ENCODE measurements around the gene DLGAP3. TPM values are rescaled to one million over a fixed set of nuclear protein-coding genes. Genes with fewer than 3 reads are reported as not detected.
"Not testable (repeated sequence)": the region's sequence is repeated elsewhere in the genome, so short reads cannot be mapped to it uniquely, and the experiment has no call there.

The DLGAP3 gene
- total and polyA plus RNA-seq, 8 donors = 0.15 to 0.29 (median 0.18) TPM; not detected in 3

DNA sequence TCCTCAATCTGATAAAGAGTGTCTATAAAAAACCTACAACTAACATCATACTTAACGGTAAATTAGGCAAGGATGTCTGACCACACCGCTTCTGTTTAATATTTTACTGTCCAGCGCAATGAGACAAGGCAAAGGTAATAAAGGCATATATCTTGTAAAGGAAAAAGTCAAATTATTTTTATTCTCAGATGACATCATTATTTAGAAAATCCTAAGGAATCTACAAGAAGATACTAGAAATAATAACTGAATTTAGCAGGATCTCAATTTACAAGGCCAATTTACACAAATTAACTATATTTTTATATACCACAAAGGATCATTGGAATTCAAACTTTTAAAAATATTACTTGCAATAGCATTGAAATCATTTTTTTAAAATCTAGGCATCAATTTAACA lies 107.2 kb downstream of the DLGAP3 start:
- peaks cover 10 to 21% (median 17%) of the 10 kb centered on the region in 4 donors for H3K4me1 ChIP-seq
- H3K9me3 ChIP-seq = peaks cover 0 to 8% (median 0%) of the 10 kb centered on the region in 4 donors
- H3K27me3 ChIP-seq = no peaks in the 10 kb centered on the region
- H3K36me3 ChIP-seq = no peaks in the 10 kb centered on the region
- DNase-seq = no peak
- WGBS, 5 donors = 74 to 83% (median 80%) methylated on average over 3 of the region's 3 CpGs
- intact Hi-C loops (cut with DNase I; ENCODE audit: low total_unique reads) = no loop called here
- no peak overlapping the region for H3K4me3 ChIP-seq
- TF ChIP-seq POLR2A (IDR thresholded peaks at IDR 0.05) (no peak), EP300 (IDR thresholded peaks at IDR 0.05) (no peak), POLR2AphosphoS5 (IDR thresholded peaks at IDR 0.05) (no peak)
- TF ChIP-seq, protein P1, sequence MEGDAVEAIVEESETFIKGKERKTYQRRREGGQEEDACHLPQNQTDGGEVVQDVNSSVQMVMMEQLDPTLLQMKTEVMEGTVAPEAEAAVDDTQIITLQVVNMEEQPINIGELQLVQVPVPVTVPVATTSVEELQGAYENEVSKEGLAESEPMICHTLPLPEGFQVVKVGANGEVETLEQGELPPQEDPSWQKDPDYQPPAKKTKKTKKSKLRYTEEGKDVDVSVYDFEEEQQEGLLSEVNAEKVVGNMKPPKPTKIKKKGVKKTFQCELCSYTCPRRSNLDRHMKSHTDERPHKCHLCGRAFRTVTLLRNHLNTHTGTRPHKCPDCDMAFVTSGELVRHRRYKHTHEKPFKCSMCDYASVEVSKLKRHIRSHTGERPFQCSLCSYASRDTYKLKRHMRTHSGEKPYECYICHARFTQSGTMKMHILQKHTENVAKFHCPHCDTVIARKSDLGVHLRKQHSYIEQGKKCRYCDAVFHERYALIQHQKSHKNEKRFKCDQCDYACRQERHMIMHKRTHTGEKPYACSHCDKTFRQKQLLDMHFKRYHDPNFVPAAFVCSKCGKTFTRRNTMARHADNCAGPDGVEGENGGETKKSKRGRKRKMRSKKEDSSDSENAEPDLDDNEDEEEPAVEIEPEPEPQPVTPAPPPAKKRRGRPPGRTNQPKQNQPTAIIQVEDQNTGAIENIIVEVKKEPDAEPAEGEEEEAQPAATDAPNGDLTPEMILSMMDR (IDR thresholded peaks at IDR 0.05) = no peak
- no peak overlapping the region for H3K27ac ChIP-seq

DNA sequence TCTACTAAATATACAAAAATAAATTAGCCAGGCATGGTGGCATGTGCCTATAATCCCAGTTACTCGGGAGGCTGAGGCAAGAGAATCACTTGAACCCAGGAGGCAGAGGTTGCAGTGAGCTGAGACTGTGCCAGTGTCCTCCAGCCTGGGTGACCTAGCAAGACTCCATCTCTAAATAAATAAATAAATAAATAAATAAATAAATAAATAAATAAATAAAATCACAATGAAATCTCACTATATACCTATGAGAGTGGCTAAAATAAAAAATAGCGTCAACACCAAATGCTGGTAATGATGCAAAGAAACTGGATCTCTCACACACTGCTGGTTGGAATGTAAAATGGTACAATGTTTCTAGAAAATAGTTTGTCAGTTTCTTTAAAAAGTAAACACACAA lies 110.6 kb downstream of the DLGAP3 start:
- WGBS, 5 donors = 95 to 100% (median 98%) methylated on average over 2 of the region's 2 CpGs
- H3K4me3 ChIP-seq = not testable (repeated sequence)

DNA sequence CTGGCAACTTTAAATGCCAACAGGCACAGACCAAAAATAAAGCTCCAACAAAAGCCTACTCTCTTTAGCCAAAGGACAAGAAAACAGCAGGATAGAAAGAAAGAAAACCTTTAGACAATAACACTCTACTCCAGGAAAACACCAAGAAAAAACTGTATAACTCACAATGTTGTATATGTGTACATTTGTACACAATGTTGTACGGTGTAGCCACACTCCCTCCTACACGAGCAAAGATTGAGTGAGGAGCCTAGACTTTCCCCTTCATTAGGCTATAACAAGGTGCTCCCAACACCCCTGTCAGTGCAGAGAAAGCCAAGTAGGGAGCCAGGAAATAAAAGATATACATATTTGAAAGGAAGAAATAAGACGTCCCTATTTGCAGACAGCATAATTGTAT lies 112.7 kb downstream of the DLGAP3 start:
- DNase-seq = no peak
- TF ChIP-seq POLR2AphosphoS5 (IDR thresholded peaks at IDR 0.05) (no peak), EP300 (IDR thresholded peaks at IDR 0.05) (no peak), POLR2A (IDR thresholded peaks at IDR 0.05) (no peak)
- TF ChIP-seq, protein P1 (IDR thresholded peaks at IDR 0.05) = no peak
- 46 to 64% (median 56%) methylated on average over 3 of the region's 3 CpGs for WGBS, 5 donors

More for the DNA sequence above, 110.6 kb downstream of the DLGAP3 start:
- H3K27ac ChIP-seq; H3K27me3 ChIP-seq; DNase-seq; H3K4me1 ChIP-seq; H3K36me3 ChIP-seq; H3K9me3 ChIP-seq; intact Hi-C loops (cut with DNase I; ENCODE audit: low total_unique reads): not testable (repeated sequence)

DNA sequence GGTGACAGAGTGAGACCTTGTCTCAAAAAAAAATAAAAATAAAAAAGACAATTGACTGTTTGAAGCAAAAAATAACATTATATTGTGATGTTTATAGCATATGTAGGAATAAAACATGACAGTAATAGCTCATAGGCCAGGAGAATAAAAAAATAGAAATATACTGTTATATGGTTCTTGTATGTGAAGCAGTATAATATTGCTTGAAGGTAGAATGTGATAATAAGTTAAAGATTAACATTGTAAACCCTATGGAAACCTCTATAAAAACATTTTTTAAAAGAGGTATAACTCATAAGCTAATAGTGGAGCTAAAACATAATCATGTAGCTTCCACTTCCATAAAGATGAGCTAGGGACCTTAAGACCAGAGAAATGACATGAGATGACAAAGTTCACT lies 113.1 kb downstream of the DLGAP3 start:
- H3K4me1 ChIP-seq = no peaks in the 10 kb centered on the region
- no peaks in the 10 kb centered on the region for H3K27me3 ChIP-seq
- H3K27ac ChIP-seq = no peak overlapping the region
- H3K36me3 ChIP-seq = no peaks in the 10 kb centered on the region
- no peak for TF ChIP-seq POLR2AphosphoS5 (IDR thresholded peaks at IDR 0.05)
- no peak for TF ChIP-seq EP300 (IDR thresholded peaks at IDR 0.05)
- TF ChIP-seq, protein P1 (IDR thresholded peaks at IDR 0.05) = no peak
- TF ChIP-seq POLR2A (IDR thresholded peaks at IDR 0.05) = no peak
- no peaks in the 10 kb centered on the region for H3K9me3 ChIP-seq
- H3K4me3 ChIP-seq = no peak overlapping the region
- intact Hi-C loops (cut with DNase I; ENCODE audit: low total_unique reads) = no loop called here
- no peak for DNase-seq

More for the DNA sequence above, 112.7 kb downstream of the DLGAP3 start:
- no peak overlapping the region for H3K27ac ChIP-seq
- no peak overlapping the region for H3K4me3 ChIP-seq
- no peaks in the 10 kb centered on the region for H3K4me1 ChIP-seq
- intact Hi-C loops (cut with DNase I; ENCODE audit: low total_unique reads) = no loop called here
- no peaks in the 10 kb centered on the region for H3K9me3 ChIP-seq
- H3K36me3 ChIP-seq = no peaks in the 10 kb centered on the region
- no peaks in the 10 kb centered on the region for H3K27me3 ChIP-seq

Other genes with a start within 250 kb of the DLGAP3 start
- under 1 TPM in 1 of 5 donors, not detected in 4; 0.37 TPM for gene GJB5, start 174.6 kb downstream of the DLGAP3 start, total RNA-seq
- gene GJB5, start 174.6 kb downstream of the DLGAP3 start, polyA plus RNA-seq = 10 to 100 TPM in 1 of 3 donors, not detected in 2; 23.9 TPM
- under 1 TPM in 1 of 5 donors, not detected in 4; 0.18 TPM for gene GJB4, start 169.9 kb downstream of the DLGAP3 start, total RNA-seq
- 1 to 10 TPM in 1 of 3 donors, under 1 TPM in 1, not detected in 1; 0.06 to 1.2 TPM for gene GJB4, start 169.9 kb downstream of the DLGAP3 start, polyA plus RNA-seq
- gene GJB3, start 148.4 kb downstream of the DLGAP3 start, total RNA-seq = 1 to 10 TPM in 3 of 5 donors, under 1 TPM in 1, not detected in 1; 0.58 to 2.8 (median 1.8) TPM
- gene GJB3, start 148.4 kb downstream of the DLGAP3 start, polyA plus RNA-seq = 10 to 100 TPM in 1 of 3 donors, 1 to 10 TPM in 2; 1.8 to 32.3 (median 3.1) TPM
- 1 to 10 TPM in 3 of 5 donors, not detected in 2; 1.7 to 4.8 (median 2.3) TPM for gene GJA4, start 136.7 kb downstream of the DLGAP3 start, total RNA-seq
- gene GJA4, start 136.7 kb downstream of the DLGAP3 start, polyA plus RNA-seq = 1 to 10 TPM; 2.2 to 2.9 (median 2.6) TPM
- 10 to 100 TPM in 3 of 5 donors, 1 to 10 TPM in 1, under 1 TPM in 1; 0.58 to 22.8 (median 12.5) TPM for gene SMIM12, start 69.9 kb downstream of the DLGAP3 start, total RNA-seq
- 10 to 100 TPM; 22.9 to 28.9 (median 26.4) TPM for gene SMIM12, start 69.9 kb downstream of the DLGAP3 start, polyA plus RNA-seq
- 100 to 1,000 TPM in 1 of 5 donors, 10 to 100 TPM in 3, 1 to 10 TPM in 1; 2.0 to 131 (median 17.6) TPM for gene TMEM35B, start 55.7 kb upstream of the DLGAP3 start, total RNA-seq
- 10 to 100 TPM; 12.5 to 31.1 (median 15.1) TPM for gene TMEM35B, start 55.7 kb upstream of the DLGAP3 start, polyA plus RNA-seq
- 10 to 100 TPM in 4 of 5 donors, 1 to 10 TPM in 1; 6.1 to 47.5 (median 35.8) TPM for gene ZMYM6, start 102.3 kb upstream of the DLGAP3 start, total RNA-seq
- gene ZMYM6, start 102.3 kb upstream of the DLGAP3 start, polyA plus RNA-seq = 1 to 10 TPM; 4.9 to 8.2 (median 6.1) TPM
- gene ZMYM1, start 149.7 kb upstream of the DLGAP3 start, total RNA-seq = 10 to 100 TPM in 3 of 5 donors, 1 to 10 TPM in 1, under 1 TPM in 1; 0.58 to 65.6 (median 21.8) TPM
- 1 to 10 TPM; 1.7 to 3.0 (median 2.1) TPM for gene ZMYM1, start 149.7 kb upstream of the DLGAP3 start, polyA plus RNA-seq

Data from stomach (tissue), 9 donors.